K562 (cell line): ENCODE data around the gene ZSWIM8. TPM values are rescaled to one million over a fixed set of nuclear protein-coding genes. Genes with fewer than 3 reads are reported as not detected.
A peak's percentile ranks its signal among the peaks of the same experiment; 100 is the strongest.

Experiments
- DEAF1 ChIP-seq: fragments of 450-650 bp; formaldehyde crosslinking; IDR thresholded peaks from 2 replicates; pipeline ENCODE4 v1.4.0; 2020; ENCODE audit warnings: mild to moderate bottlenecking, moderate library complexity
- KDM2B ChIP-seq: fragments of 250-450 bp; sonication (Bioruptor Pico); IDR thresholded peaks from 2 replicates; pipeline ENCODE4 v1.8.0; 2021; ENCODE audit warnings: mild to moderate bottlenecking, moderate library complexity
- POLR2AphosphoS2 ChIP-seq: IDR thresholded peaks from 2 replicates; pipeline ENCODE4 v1.6.1; 2012; ENCODE audit warnings: low read length, improper control_type of control experiment
- PURB ChIP-seq: sonication (generic); formaldehyde crosslinking; IDR thresholded peaks from 2 replicates; pipeline ENCODE4 v1.9.0; 2021; ENCODE audit warnings: low read depth, mild to moderate bottlenecking, missing genetic modification reagents
- RERE ChIP-seq: sonication (generic); formaldehyde crosslinking; IDR thresholded peaks from 2 replicates; pipeline ENCODE4 v1.8.0; 2023; ENCODE audit warnings: missing genetic modification reagents, mild to moderate bottlenecking, borderline replicate concordance
- SMAD2 ChIP-seq: fragments of 150-350 bp; IDR thresholded peaks from 2 replicates; pipeline ENCODE4 v1.6.1; 2014; ENCODE audit warnings: low read depth, mild to moderate bottlenecking, low read length
- TGIF2 ChIP-seq: sonication (generic); formaldehyde crosslinking; IDR thresholded peaks from 2 replicates; pipeline ENCODE4 v1.8.1; 2022; ENCODE audit warnings: mild to moderate bottlenecking, missing genetic modification reagents, moderate library complexity
- ZBTB2 ChIP-seq: fragments of 450-650 bp; IDR thresholded peaks from 2 replicates; pipeline ENCODE4 v1.6.1; 2016; ENCODE audit warnings: antibody characterized with exemption
- ZNF3 ChIP-seq: fragments of 250-450 bp; sonication (Bioruptor Pico); IDR thresholded peaks from 2 replicates; pipeline ENCODE4 v1.5.0; 2021; ENCODE audit warnings: mild to moderate bottlenecking, moderate library complexity
- ZNF408 ChIP-seq: fragments of 250-450 bp; sonication (Bioruptor Pico); IDR thresholded peaks from 2 replicates; pipeline ENCODE4 v1.4.0; 2020; ENCODE audit warnings: low read depth, mild to moderate bottlenecking, moderate library complexity
- ZNF507 ChIP-seq: conservative IDR thresholded peaks from 2 replicates; pipeline ENCODE4 v1.6.1; 2017; ENCODE audit warnings: missing genetic modification characterization, missing compliant biosample characterization
- ZNF609 ChIP-seq: sonication (generic); formaldehyde crosslinking; IDR thresholded peaks from 2 replicates; pipeline ENCODE4 v1.8.1; 2023; ENCODE audit warnings: missing genetic modification reagents, mild to moderate bottlenecking, borderline replicate concordance
- ZNF830 ChIP-seq: fragments of 250-450 bp; sonication (Bioruptor Pico); IDR thresholded peaks from 2 replicates; pipeline ENCODE4 v1.5.0; 2021; ENCODE audit warnings: mild to moderate bottlenecking
- polyA plus RNA-seq, 8 experiments: library from polyadenylated mRNA; depleted of rRNA in 4 of 8; stranded (reverse) in 5 of 8; unstranded in 3 of 8; fragments of >200 nt; fragmentation: Nextera tagmentation in 2 of 8; fragmentation: Illumina TruSeq in 1 of 8; extraction: Ambion mirVana in 2 of 8; extraction: Trizol in 1 of 8; gene quantifications; 2 replicates each; pipeline versions ENCODE4 v1.2.1 to v1.2.3, GENCODE V29; 2011 to 2014; ENCODE audit warnings: inconsistent platforms in 1 of 8, missing spikeins in 1 of 8
- total RNA-seq, 7 experiments: library from RNA; depleted of rRNA in 6 of 7; stranded (reverse); fragments of >200 nt in 6 of 7; fragmentation: Illumina TruSeq in 2 of 7; extraction: Trizol in 2 of 7; gene quantifications; 2 replicates each; pipeline versions ENCODE4 v1.2.1 to v1.2.3, GENCODE V29; 2011 to 2021; ENCODE audit warnings: low replicate concordance in 1 of 7

The ZSWIM8 gene
- total and polyA plus RNA-seq, 9 of the 15 experiments (the other 6 are each of a cell fraction or from before 2014, with no cell fraction given), result 5.6 to 47.8 (median 26.7) TPM

- TF ChIP-seq ZNF507 (tag) (no peak), ZNF609 (CRISPR knock-in tag) (no peak), ZNF830 (no peak), RERE (CRISPR knock-in tag) (no peak), TGIF2 (CRISPR knock-in tag) (0 out of 2 replicates have a peak, but pooled peaks have one; percentile 0), KDM2B (CRISPR knock-in tag) (0 out of 2 replicates have a peak, but pooled peaks have one; percentile 45), ZNF3 (no peak), ZBTB2 (no peak), SMAD2 (no peak), DEAF1 (CRISPR knock-in tag) (no peak), ZNF408 (CRISPR knock-in tag) (no peak), PURB (CRISPR knock-in tag) (no peak), POLR2AphosphoS2 (no peak)
These were observed 12.1 kb upstream of the ZSWIM8 start (continued) for GRCh38 chr10:73773152-73773879.
